WTC11 (cell line): Measurements from ENCODE around the gene OGG1. TPM values are rescaled to one million over a fixed set of nuclear protein-coding genes. Genes with fewer than 3 reads are reported as not detected.

Experiments
- ATAC-seq: fragments of 200-7000 bp; cut with Tn5 transposase; 2 replicates; pipeline ENCODE4 v1.10.0; 2021; ENCODE audit warnings: mild to moderate bottlenecking, moderate library complexity
- CTCF ChIA-PET: fragments of 300-600 bp; sonication (Branson Sonifier 250); formaldehyde crosslinking; loops from one replicate; lab custom pipeline; 2021; ENCODE audit warnings: antibody characterized with exemption; lab: Charles Lee
- POLR2A ChIA-PET: fragments of 350-600 bp; sonication (Branson Sonifier 250); formaldehyde crosslinking; loops from one replicate; lab custom pipeline; 2021; ENCODE audit warnings: antibody characterized with exemption; lab: Charles Lee
- DNase-seq: peaks from one replicate; pipeline ENCODE4 v3.0.0; 2021; ENCODE audit warnings: low spot score
- H3K27ac Mint-ChIP-seq: 2 replicates; pipeline ENCODE4 v1.8.0; 2021; ENCODE audit warnings: mixed read lengths
- H3K27me3 Mint-ChIP-seq: 2 replicates; pipeline ENCODE4 v1.8.0; 2021; ENCODE audit warnings: low read depth, mild to moderate bottlenecking, moderate library complexity, mixed read lengths
- H3K36me3 Mint-ChIP-seq: 2 replicates; pipeline ENCODE4 v1.8.0; 2021; ENCODE audit warnings: mixed read lengths
- H3K4me1 Mint-ChIP-seq: 2 replicates; pipeline ENCODE4 v1.8.0; 2022; ENCODE audit warnings: mixed read lengths
- H3K4me3 Mint-ChIP-seq: 2 replicates; pipeline ENCODE4 v1.8.0; 2021; ENCODE audit warnings: mild to moderate bottlenecking, moderate library complexity, mixed read lengths
- H3K9me3 Mint-ChIP-seq: 2 replicates; pipeline ENCODE4 v1.8.0; 2021; ENCODE audit warnings: mixed read lengths
- ATF6 ChIP-seq: sonication (generic); formaldehyde crosslinking; IDR thresholded peaks from 2 replicates; pipeline ENCODE4 v1.8.1; 2023; ENCODE audit warnings: mild to moderate bottlenecking, missing genetic modification reagents
- CREM ChIP-seq: sonication (generic); formaldehyde crosslinking; IDR thresholded peaks from 2 replicates; pipeline ENCODE4 v1.8.1; 2022; ENCODE audit warnings: mild to moderate bottlenecking, missing genetic modification reagents, moderate library complexity
- E2F5 ChIP-seq: sonication (generic); formaldehyde crosslinking; IDR thresholded peaks from 2 replicates; pipeline ENCODE4 v1.8.1; 2022; ENCODE audit warnings: mild to moderate bottlenecking, moderate library complexity, missing genetic modification reagents
- FOXK1 ChIP-seq: sonication (generic); formaldehyde crosslinking; IDR thresholded peaks from 2 replicates; pipeline ENCODE4 v1.8.0; 2022; ENCODE audit warnings: mild to moderate bottlenecking, moderate library complexity, missing genetic modification reagents
- GABPB1 ChIP-seq: sonication (generic); formaldehyde crosslinking; IDR thresholded peaks from 2 replicates; pipeline ENCODE4 v1.8.1; 2023; ENCODE audit warnings: mild to moderate bottlenecking, missing genetic modification reagents
- KAT7 ChIP-seq: sonication (generic); formaldehyde crosslinking; IDR thresholded peaks from 2 replicates; pipeline ENCODE4 v1.8.1; 2023; ENCODE audit warnings: missing genetic modification reagents, mild to moderate bottlenecking, borderline replicate concordance
- SP1 ChIP-seq: sonication (generic); formaldehyde crosslinking; conservative IDR thresholded peaks from 2 replicates; pipeline ENCODE4 v1.8.1; 2022; ENCODE audit warnings: missing genetic modification reagents
- TEAD4 ChIP-seq: sonication (generic); formaldehyde crosslinking; IDR thresholded peaks from 2 replicates; pipeline ENCODE4 v1.8.0; 2022; ENCODE audit warnings: mild to moderate bottlenecking, missing genetic modification reagents
- ZNF317 ChIP-seq: sonication (generic); formaldehyde crosslinking; IDR thresholded peaks from 2 replicates; pipeline ENCODE4 v1.8.1; 2023; ENCODE audit warnings: low read depth, mild to moderate bottlenecking, moderate library complexity, missing genetic modification reagents, borderline replicate concordance
- ZNF423 ChIP-seq: fragments of 250-450 bp; sonication (Bioruptor Pico); IDR thresholded peaks from 2 replicates; pipeline ENCODE4 v2.1.2; 2022; ENCODE audit warnings: mild to moderate bottlenecking, moderate library complexity
- total RNA-seq: library from RNA; stranded (reverse); gene quantifications from 3 replicates; pipeline ENCODE4 v1.2.3, GENCODE V29; 2021
- TF ChIP-seq, protein P1 (sequence below): sonication (generic); formaldehyde crosslinking; IDR thresholded peaks from 2 replicates; pipeline ENCODE4 v1.8.0; 2022; ENCODE audit warnings: missing genetic modification reagents
- TF ChIP-seq, protein P2 (sequence below): sonication (generic); formaldehyde crosslinking; IDR thresholded peaks from 2 replicates; pipeline ENCODE4 v1.8.1; 2022; ENCODE audit warnings: low read depth, mild to moderate bottlenecking, moderate library complexity, missing genetic modification reagents, borderline replicate concordance
- TF ChIP-seq, protein P3 (sequence below): sonication (generic); formaldehyde crosslinking; IDR thresholded peaks from 2 replicates; pipeline ENCODE4 v1.8.0; 2023; ENCODE audit warnings: missing genetic modification reagents, mild to moderate bottlenecking, borderline replicate concordance
- TF ChIP-seq, protein P4 (sequence below): sonication (generic); formaldehyde crosslinking; IDR thresholded peaks from 2 replicates; pipeline ENCODE4 v1.8.1; 2023; ENCODE audit warnings: mild to moderate bottlenecking, moderate library complexity, missing genetic modification reagents
- TF ChIP-seq, protein P5 (sequence below): sonication (generic); formaldehyde crosslinking; IDR thresholded peaks from 2 replicates; pipeline ENCODE4 v1.8.0; 2023; ENCODE audit warnings: mild to moderate bottlenecking, missing genetic modification reagents

The OGG1 gene
- total RNA-seq, 1 experiment from 2014 or later, result 27.3 TPM

GRCh38 chr3:9731206-9732079 lies 18.3 kb upstream of the OGG1 start, which contains the start of gene BRPF1:
TSS of gene BRPF1 (plus strand) at chr3:9731735. CDS start at chr3:9734141, 2,406 bp downstream.
- ChIA-PET CTCF (interaction anchor here (0.7 to 8.6 kb wide), 9 partner anchors 16 to 335 kb away, joined by 3 to 162 read pairs (median 5); partner anchors contain the start of gene OGG1), POLR2A (interaction anchor here (1.3 to 3.1 kb wide), 2 partner anchors 18 to 335 kb away, joined by 5 to 14 read pairs; partner anchors contain the start of gene OGG1)
- TF ChIP-seq TEAD4 (CRISPR knock-in tag), result no peak
- TF ChIP-seq ATF6 (CRISPR knock-in tag), result no peak
- TF ChIP-seq SP1, result peak; percentile 84
- TF ChIP-seq, protein P1, sequence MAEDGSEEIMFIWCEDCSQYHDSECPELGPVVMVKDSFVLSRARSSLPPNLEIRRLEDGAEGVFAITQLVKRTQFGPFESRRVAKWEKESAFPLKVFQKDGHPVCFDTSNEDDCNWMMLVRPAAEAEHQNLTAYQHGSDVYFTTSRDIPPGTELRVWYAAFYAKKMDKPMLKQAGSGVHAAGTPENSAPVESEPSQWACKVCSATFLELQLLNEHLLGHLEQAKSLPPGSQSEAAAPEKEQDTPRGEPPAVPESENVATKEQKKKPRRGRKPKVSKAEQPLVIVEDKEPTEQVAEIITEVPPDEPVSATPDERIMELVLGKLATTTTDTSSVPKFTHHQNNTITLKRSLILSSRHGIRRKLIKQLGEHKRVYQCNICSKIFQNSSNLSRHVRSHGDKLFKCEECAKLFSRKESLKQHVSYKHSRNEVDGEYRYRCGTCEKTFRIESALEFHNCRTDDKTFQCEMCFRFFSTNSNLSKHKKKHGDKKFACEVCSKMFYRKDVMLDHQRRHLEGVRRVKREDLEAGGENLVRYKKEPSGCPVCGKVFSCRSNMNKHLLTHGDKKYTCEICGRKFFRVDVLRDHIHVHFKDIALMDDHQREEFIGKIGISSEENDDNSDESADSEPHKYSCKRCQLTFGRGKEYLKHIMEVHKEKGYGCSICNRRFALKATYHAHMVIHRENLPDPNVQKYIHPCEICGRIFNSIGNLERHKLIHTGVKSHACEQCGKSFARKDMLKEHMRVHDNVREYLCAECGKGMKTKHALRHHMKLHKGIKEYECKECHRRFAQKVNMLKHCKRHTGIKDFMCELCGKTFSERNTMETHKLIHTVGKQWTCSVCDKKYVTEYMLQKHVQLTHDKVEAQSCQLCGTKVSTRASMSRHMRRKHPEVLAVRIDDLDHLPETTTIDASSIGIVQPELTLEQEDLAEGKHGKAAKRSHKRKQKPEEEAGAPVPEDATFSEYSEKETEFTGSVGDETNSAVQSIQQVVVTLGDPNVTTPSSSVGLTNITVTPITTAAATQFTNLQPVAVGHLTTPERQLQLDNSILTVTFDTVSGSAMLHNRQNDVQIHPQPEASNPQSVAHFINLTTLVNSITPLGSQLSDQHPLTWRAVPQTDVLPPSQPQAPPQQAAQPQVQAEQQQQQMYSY (CRISPR knock-in tag), result peak; percentile 35; the same call in 1 of the 2 replicates
- TF ChIP-seq ZNF317 (CRISPR knock-in tag), result 0 out of 2 replicates have a peak, but pooled peaks have one; percentile 16
- TF ChIP-seq, protein P2, sequence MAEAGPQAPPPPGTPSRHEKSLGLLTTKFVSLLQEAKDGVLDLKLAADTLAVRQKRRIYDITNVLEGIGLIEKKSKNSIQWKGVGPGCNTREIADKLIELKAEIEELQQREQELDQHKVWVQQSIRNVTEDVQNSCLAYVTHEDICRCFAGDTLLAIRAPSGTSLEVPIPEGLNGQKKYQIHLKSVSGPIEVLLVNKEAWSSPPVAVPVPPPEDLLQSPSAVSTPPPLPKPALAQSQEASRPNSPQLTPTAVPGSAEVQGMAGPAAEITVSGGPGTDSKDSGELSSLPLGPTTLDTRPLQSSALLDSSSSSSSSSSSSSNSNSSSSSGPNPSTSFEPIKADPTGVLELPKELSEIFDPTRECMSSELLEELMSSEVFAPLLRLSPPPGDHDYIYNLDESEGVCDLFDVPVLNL (CRISPR knock-in tag), result 0 out of 2 replicates have a peak, but pooled peaks have one; percentile 38
- TF ChIP-seq, protein P3, sequence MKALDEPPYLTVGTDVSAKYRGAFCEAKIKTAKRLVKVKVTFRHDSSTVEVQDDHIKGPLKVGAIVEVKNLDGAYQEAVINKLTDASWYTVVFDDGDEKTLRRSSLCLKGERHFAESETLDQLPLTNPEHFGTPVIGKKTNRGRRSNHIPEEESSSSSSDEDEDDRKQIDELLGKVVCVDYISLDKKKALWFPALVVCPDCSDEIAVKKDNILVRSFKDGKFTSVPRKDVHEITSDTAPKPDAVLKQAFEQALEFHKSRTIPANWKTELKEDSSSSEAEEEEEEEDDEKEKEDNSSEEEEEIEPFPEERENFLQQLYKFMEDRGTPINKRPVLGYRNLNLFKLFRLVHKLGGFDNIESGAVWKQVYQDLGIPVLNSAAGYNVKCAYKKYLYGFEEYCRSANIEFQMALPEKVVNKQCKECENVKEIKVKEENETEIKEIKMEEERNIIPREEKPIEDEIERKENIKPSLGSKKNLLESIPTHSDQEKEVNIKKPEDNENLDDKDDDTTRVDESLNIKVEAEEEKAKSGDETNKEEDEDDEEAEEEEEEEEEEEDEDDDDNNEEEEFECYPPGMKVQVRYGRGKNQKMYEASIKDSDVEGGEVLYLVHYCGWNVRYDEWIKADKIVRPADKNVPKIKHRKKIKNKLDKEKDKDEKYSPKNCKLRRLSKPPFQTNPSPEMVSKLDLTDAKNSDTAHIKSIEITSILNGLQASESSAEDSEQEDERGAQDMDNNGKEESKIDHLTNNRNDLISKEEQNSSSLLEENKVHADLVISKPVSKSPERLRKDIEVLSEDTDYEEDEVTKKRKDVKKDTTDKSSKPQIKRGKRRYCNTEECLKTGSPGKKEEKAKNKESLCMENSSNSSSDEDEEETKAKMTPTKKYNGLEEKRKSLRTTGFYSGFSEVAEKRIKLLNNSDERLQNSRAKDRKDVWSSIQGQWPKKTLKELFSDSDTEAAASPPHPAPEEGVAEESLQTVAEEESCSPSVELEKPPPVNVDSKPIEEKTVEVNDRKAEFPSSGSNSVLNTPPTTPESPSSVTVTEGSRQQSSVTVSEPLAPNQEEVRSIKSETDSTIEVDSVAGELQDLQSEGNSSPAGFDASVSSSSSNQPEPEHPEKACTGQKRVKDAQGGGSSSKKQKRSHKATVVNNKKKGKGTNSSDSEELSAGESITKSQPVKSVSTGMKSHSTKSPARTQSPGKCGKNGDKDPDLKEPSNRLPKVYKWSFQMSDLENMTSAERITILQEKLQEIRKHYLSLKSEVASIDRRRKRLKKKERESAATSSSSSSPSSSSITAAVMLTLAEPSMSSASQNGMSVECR (CRISPR knock-in tag), result 0 out of 2 replicates have a peak, but pooled peaks have one; percentile 26
- TF ChIP-seq CREM (CRISPR knock-in tag), result peak; percentile 26; the same call in 1 of the 2 replicates
- TF ChIP-seq FOXK1 (CRISPR knock-in tag), result peak; percentile 83; the same call in 1 of the 2 replicates
- 0 out of 2 replicates have a peak, but pooled peaks have one; percentile 55 for TF ChIP-seq GABPB1 (CRISPR knock-in tag)
- TF ChIP-seq, protein P4, sequence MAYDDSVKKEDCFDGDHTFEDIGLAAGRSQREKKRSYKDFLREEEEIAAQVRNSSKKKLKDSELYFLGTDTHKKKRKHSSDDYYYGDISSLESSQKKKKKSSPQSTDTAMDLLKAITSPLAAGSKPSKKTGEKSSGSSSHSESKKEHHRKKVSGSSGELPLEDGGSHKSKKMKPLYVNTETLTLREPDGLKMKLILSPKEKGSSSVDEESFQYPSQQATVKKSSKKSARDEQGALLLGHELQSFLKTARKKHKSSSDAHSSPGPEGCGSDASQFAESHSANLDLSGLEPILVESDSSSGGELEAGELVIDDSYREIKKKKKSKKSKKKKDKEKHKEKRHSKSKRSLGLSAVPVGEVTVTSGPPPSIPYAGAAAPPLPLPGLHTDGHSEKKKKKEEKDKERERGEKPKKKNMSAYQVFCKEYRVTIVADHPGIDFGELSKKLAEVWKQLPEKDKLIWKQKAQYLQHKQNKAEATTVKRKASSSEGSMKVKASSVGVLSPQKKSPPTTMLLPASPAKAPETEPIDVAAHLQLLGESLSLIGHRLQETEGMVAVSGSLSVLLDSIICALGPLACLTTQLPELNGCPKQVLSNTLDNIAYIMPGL (CRISPR knock-in tag), result peak; percentile 80; the same call in 1 of the 2 replicates
- TF ChIP-seq, protein P5, sequence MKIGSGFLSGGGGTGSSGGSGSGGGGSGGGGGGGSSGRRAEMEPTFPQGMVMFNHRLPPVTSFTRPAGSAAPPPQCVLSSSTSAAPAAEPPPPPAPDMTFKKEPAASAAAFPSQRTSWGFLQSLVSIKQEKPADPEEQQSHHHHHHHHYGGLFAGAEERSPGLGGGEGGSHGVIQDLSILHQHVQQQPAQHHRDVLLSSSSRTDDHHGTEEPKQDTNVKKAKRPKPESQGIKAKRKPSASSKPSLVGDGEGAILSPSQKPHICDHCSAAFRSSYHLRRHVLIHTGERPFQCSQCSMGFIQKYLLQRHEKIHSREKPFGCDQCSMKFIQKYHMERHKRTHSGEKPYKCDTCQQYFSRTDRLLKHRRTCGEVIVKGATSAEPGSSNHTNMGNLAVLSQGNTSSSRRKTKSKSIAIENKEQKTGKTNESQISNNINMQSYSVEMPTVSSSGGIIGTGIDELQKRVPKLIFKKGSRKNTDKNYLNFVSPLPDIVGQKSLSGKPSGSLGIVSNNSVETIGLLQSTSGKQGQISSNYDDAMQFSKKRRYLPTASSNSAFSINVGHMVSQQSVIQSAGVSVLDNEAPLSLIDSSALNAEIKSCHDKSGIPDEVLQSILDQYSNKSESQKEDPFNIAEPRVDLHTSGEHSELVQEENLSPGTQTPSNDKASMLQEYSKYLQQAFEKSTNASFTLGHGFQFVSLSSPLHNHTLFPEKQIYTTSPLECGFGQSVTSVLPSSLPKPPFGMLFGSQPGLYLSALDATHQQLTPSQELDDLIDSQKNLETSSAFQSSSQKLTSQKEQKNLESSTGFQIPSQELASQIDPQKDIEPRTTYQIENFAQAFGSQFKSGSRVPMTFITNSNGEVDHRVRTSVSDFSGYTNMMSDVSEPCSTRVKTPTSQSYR, result peak; percentile 39; the same call in 1 of the 2 replicates
- peak; percentile 17; the same call in 1 of the 2 replicates for TF ChIP-seq ZNF423
- 0 out of 2 replicates have a peak, but pooled peaks have one; percentile 40 for TF ChIP-seq E2F5
- TF ChIP-seq KAT7, result no peak
- H3K4me1 Mint-ChIP-seq, result peaks cover 18% of the 10 kb centered on the region
- H3K27me3 Mint-ChIP-seq, result no peaks in the 10 kb centered on the region
- peak; percentile 99 for DNase-seq
- H3K27ac Mint-ChIP-seq, result peak within 1 kb of the TSS; percentile 96
- H3K4me3 Mint-ChIP-seq, result peak within 1 kb of the TSS; percentile 91
- peak; percentile 94 for ATAC-seq
- H3K9me3 Mint-ChIP-seq, result no peaks in the 10 kb centered on the region
- H3K36me3 Mint-ChIP-seq, result peaks cover 21% of the 10 kb centered on the region
